A549 (cell line): ENCODE measurements around the gene CEL. TPM values are rescaled to one million over a fixed set of nuclear protein-coding genes. Genes with fewer than 3 reads are reported as not detected.

Source experiments
- ATAC-seq, 2 experiments: fragments of 200-7000 bp in 1 of 2; fragments of >200 bp in 1 of 2; cut with Nextera tagmentation in 1 of 2; cut with Tn5 transposase in 1 of 2; 3 replicates each; pipeline versions ENCODE4 v1.8.0 to v1.9.1; 2018 to 2020; ENCODE audit warnings: mild to moderate bottlenecking in 1 of 2, moderate library complexity in 1 of 2
- CTCF ChIA-PET: fragments of 300-600 bp; sonication (Branson Sonifier 250); formaldehyde crosslinking; extraction: SDS; loops from one replicate; lab custom pipeline; 2021; ENCODE audit warnings: antibody characterized with exemption, inconsistent platforms; lab: Yijun Ruan, JAX
- POLR2A ChIA-PET: fragments of 350-600 bp; formaldehyde crosslinking; extraction: SDS; loops from one replicate; lab custom pipeline; 2021; ENCODE audit warnings: antibody characterized with exemption, inconsistent platforms; lab: Yijun Ruan, JAX
- DNase-seq, 2 experiments: peaks; one replicate each; pipeline versions ENCODE4 v3.0.0 to v3.0.0-alpha.2; 2011 to 2016; ENCODE audit warnings: low read depth in 1 of 2, low spot score in 1 of 2
- FAIRE-seq: peaks from 2 replicates; lab custom pipeline; 2011; peaks lifted over from hg19 to GRCh38; lab: Jason Lieb, UNC
- H3K27ac ChIP-seq, 2 experiments: fragments of >200 bp; sonication (Bioruptor Twin); formaldehyde crosslinking; 3 replicates each; pipeline ENCODE4 v1.5.1; 2016 to 2017
- H3K4me1 ChIP-seq: fragments of >200 bp; sonication (Bioruptor Twin); formaldehyde crosslinking; 3 replicates; pipeline ENCODE4 v1.6.1; 2016
- H3K4me2 ChIP-seq: fragments of >200 bp; sonication (Bioruptor Twin); formaldehyde crosslinking; 3 replicates; pipeline ENCODE4 v1.6.1; 2016
- H3K4me3 ChIP-seq: fragments of >200 bp; sonication (Bioruptor Twin); formaldehyde crosslinking; 3 replicates; pipeline ENCODE4 v1.5.1; 2016
- H3K9me3 ChIP-seq: fragments of >200 bp; sonication (Bioruptor Twin); formaldehyde crosslinking; 3 replicates; pipeline ENCODE4 v1.6.1; 2016
- CEBPB ChIP-seq, 2 experiments: fragments of >200 bp in 1 of 2; sonication (Bioruptor Twin) in 1 of 2; formaldehyde crosslinking in 1 of 2; IDR thresholded peaks; 2 replicates each; pipeline ENCODE4 v1.6.1; 2012 to 2016
- CHD2 ChIP-seq: fragments of 150-350 bp; IDR thresholded peaks from 2 replicates; pipeline ENCODE4 v1.6.1; 2014; ENCODE audit warnings: low read length; ENCODE audit not compliant: partially characterized antibody
- HDAC2 ChIP-seq: fragments of 200-600 bp; sonication (generic); IDR thresholded peaks from 2 replicates; pipeline ENCODE4 v1.6.1; 2016
- HEYL ChIP-seq: fragments of 250-450 bp; sonication (Bioruptor Pico); IDR thresholded peaks from 2 replicates; pipeline ENCODE4 v1.8.0; 2021; ENCODE audit warnings: mild to moderate bottlenecking, moderate library complexity
- HOXB13 ChIP-seq: fragments of 250-450 bp; sonication (Bioruptor Pico); IDR thresholded peaks from 2 replicates; pipeline ENCODE4 v1.5.0; 2020; ENCODE audit warnings: low read depth, mild to moderate bottlenecking, moderate library complexity
- KDM1A ChIP-seq: fragments of 200-600 bp; sonication (generic); IDR thresholded peaks from 2 replicates; pipeline ENCODE4 v1.6.1; 2016; ENCODE audit warnings: low read depth, mild to moderate bottlenecking
- MAZ ChIP-seq: fragments of 150-350 bp; IDR thresholded peaks from 2 replicates; pipeline ENCODE4 v1.6.1; 2014; ENCODE audit warnings: antibody characterized with exemption, low read depth, low read length, borderline replicate concordance
- NFE2L2 ChIP-seq: fragments of 150-350 bp; conservative IDR thresholded peaks from 2 replicates; pipeline ENCODE4 v1.6.1; 2014; ENCODE audit warnings: low read length
- NPAS2 ChIP-seq: fragments of 250-450 bp; sonication (Bioruptor Pico); IDR thresholded peaks from 2 replicates; pipeline ENCODE4 v1.8.0; 2022; ENCODE audit warnings: mild to moderate bottlenecking, moderate library complexity, borderline replicate concordance
- NR3C1 ChIP-seq: fragments of >200 bp; sonication (Bioruptor Twin); formaldehyde crosslinking; IDR thresholded peaks from 3 replicates; pipeline ENCODE4 v1.6.1; 2017
- PHF8 ChIP-seq: fragments of 200-600 bp; sonication (generic); IDR thresholded peaks from 2 replicates; pipeline ENCODE4 v1.6.1; 2016; ENCODE audit warnings: low read depth, mild to moderate bottlenecking, antibody characterized with exemption, moderate library complexity, borderline replicate concordance
- RAD21 ChIP-seq, 2 experiments: fragments of >200 bp in 1 of 2; sonication (Bioruptor Twin) in 1 of 2; formaldehyde crosslinking in 1 of 2; IDR thresholded peaks in 1 of 2; conservative IDR thresholded peaks in 1 of 2; 2 replicates in 1 of 2; 3 replicates in 1 of 2; pipeline ENCODE4 v1.6.1; 2012 to 2018; ENCODE audit warnings: inconsistent platforms in 1 of 2
- RARB ChIP-seq: fragments of 250-450 bp; sonication (Bioruptor Pico); IDR thresholded peaks from 2 replicates; pipeline ENCODE4 v1.8.0; 2021; ENCODE audit warnings: mild to moderate bottlenecking, moderate library complexity
- SMC3 ChIP-seq: fragments of >200 bp; sonication (Bioruptor Twin); formaldehyde crosslinking; IDR thresholded peaks from 3 replicates; pipeline ENCODE4 v1.6.1; 2018; ENCODE audit warnings: inconsistent platforms
- SREBF2 ChIP-seq: fragments of 450-650 bp; IDR thresholded peaks from 2 replicates; pipeline ENCODE4 v1.6.1; 2014; ENCODE audit warnings: mild to moderate bottlenecking, moderate library complexity
- TFCP2L1 ChIP-seq: fragments of 250-450 bp; sonication (Bioruptor Pico); IDR thresholded peaks from 2 replicates; pipeline ENCODE4 v1.5.0; 2021; ENCODE audit warnings: mild to moderate bottlenecking
- ZC3H11A ChIP-seq: fragments of 450-650 bp; IDR thresholded peaks from 2 replicates; pipeline ENCODE4 v1.6.1; 2014; ENCODE audit warnings: antibody characterized with exemption, mild to moderate bottlenecking
- WGBS: methylation state at CpG from one replicate; pipeline ENCODE4 v1.1.6; 2017; ENCODE audit errors: missing lambda C conversion rate; 5-methylcytosine and 5-hydroxymethylcytosine counted together
- polyA plus RNA-seq, 4 experiments: library from polyadenylated mRNA; depleted of rRNA in 3 of 4; stranded (reverse); fragments of >200 nt; fragmentation: RNase III in 1 of 4; extraction: RNeasy Plus Mini Kit Qiagen cat#74134 plus additional on column Dnase treatment in 1 of 4; gene quantifications; 2 replicates in 3 of 4; 3 replicates in 1 of 4; pipeline ENCODE4 v1.2.3, GENCODE V29; 2011 to 2017
- TF ChIP-seq, protein P1 (sequence below): fragments of 250-450 bp; sonication (Bioruptor Pico); IDR thresholded peaks from 2 replicates; pipeline ENCODE4 v1.5.0; 2021; ENCODE audit warnings: mild to moderate bottlenecking, moderate library complexity, borderline replicate concordance
- TF ChIP-seq, protein P2 (sequence below): fragments of 450-650 bp; IDR thresholded peaks from 2 replicates; pipeline ENCODE4 v1.6.1; 2014; ENCODE audit warnings: antibody characterized with exemption
- TF ChIP-seq, protein P3 (sequence below): IDR thresholded peaks from 2 replicates; pipeline ENCODE4 v1.6.1; 2012; ENCODE audit warnings: low read depth, borderline replicate concordance
- TF ChIP-seq, protein P4 (sequence below): fragments of >200 bp; sonication (Bioruptor Twin); formaldehyde crosslinking; IDR thresholded peaks from 2 replicates; pipeline ENCODE4 v1.6.1; 2016

CEL gene
- polyA plus RNA-seq, 2 of the 4 experiments (the other 2 are of a cell fraction): 0.23 to 0.68 TPM

DNA sequence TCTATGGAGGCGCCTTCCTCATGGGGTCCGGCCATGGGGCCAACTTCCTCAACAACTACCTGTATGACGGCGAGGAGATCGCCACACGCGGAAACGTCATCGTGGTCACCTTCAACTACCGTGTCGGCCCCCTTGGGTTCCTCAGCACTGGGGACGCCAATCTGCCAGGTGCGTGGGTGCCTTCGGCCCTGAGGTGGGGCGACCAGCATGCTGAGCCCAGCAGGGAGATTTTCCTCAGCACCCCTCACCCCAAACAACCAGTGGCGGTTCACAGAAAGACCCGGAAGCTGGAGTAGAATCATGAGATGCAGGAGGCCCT is 3.2 kb downstream of the CEL start:
- FAIRE-seq (no peak), DNase-seq (no peak), ATAC-seq (no peak)
- CTCF ChIA-PET: interaction anchor here (0.9 to 3.3 kb wide), 3 partner anchors 8 to 82 kb away, joined by 3 to 9 read pairs (median 3); no protein-coding TSS in a partner anchor
- Histone ChIP-seq H3K4me3 (no peak overlapping the region), H3K4me1 (0 out of 3 replicates have a peak, but pooled peaks cover 3% of the 10 kb centered on the region), H3K9me3 (no peaks in the 10 kb centered on the region), H3K27ac (no peak overlapping the region), H3K4me2 (no peak overlapping the region)
- WGBS: 98% methylated on average over 12 of the region's 17 CpGs
- POLR2A ChIA-PET: no interaction called here
- TF ChIP-seq PHF8 (no peak), NPAS2 (CRISPR knock-in tag) (no peak), RAD21 (conservative IDR thresholded peaks at IDR 0.05 in 1 of 2, IDR thresholded peaks at IDR 0.05 in 1 of 2) (no peak), KDM1A (no peak), HDAC2 (no peak), SMC3 (no peak), RARB (CRISPR knock-in tag) (no peak)
- TF ChIP-seq, protein P1, sequence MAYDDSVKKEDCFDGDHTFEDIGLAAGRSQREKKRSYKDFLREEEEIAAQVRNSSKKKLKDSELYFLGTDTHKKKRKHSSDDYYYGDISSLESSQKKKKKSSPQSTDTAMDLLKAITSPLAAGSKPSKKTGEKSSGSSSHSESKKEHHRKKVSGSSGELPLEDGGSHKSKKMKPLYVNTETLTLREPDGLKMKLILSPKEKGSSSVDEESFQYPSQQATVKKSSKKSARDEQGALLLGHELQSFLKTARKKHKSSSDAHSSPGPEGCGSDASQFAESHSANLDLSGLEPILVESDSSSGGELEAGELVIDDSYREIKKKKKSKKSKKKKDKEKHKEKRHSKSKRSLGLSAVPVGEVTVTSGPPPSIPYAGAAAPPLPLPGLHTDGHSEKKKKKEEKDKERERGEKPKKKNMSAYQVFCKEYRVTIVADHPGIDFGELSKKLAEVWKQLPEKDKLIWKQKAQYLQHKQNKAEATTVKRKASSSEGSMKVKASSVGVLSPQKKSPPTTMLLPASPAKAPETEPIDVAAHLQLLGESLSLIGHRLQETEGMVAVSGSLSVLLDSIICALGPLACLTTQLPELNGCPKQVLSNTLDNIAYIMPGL (CRISPR knock-in tag): no peak
- TF ChIP-seq, protein P2, sequence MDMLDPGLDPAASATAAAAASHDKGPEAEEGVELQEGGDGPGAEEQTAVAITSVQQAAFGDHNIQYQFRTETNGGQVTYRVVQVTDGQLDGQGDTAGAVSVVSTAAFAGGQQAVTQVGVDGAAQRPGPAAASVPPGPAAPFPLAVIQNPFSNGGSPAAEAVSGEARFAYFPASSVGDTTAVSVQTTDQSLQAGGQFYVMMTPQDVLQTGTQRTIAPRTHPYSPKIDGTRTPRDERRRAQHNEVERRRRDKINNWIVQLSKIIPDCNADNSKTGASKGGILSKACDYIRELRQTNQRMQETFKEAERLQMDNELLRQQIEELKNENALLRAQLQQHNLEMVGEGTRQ: no peak

DNA sequence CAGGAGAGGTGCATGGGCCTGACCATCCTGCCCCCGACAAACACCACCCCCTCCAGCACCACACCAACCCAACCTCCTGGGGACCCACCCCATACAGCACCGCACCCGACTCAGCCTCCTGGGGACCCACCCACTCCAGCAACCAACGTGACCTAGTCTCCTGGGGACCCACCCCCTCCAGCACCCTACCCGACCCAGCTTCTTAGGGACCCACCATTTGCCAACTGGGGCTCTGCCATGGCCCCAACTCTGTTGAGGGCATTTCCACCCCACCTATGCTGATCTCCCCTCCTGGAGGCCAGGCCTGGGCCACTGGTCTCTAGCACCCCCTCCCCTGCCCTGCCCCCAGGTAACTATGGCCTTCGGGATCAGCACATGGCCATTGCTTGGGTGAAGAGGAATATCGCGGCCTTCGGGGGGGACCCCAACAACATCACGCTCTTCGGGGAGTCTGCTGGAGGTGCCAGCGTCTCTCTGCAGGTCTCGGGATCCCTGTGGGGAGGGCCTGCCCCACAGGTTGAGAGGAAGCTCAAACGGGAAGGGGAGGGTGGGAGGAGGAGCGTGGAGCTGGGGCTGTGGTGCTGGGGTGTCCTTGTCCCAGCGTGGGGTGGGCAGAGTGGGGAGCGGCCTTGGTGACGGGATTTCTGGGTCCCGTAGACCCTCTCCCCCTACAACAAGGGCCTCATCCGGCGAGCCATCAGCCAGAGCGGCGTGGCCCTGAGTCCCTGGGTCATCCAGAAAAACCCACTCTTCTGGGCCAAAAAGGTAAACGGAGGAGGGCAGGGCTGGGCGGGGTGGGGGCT is 4.6 kb downstream of the CEL start:
- Histone ChIP-seq H3K9me3 (no peaks in the 10 kb centered on the region), H3K4me1 (no peaks in the 10 kb centered on the region), H3K4me3 (no peak overlapping the region), H3K4me2 (no peak overlapping the region), H3K27ac (no peak overlapping the region)
- ATAC-seq (no peak), DNase-seq (no peak), FAIRE-seq (no peak)
- no peak for TF ChIP-seq HEYL (CRISPR knock-in tag)
- no peak for TF ChIP-seq TFCP2L1 (CRISPR knock-in tag)
- TF ChIP-seq SMC3: no peak
- TF ChIP-seq MAZ: no peak
- TF ChIP-seq NR3C1: no peak
- TF ChIP-seq SREBF2: no peak
- TF ChIP-seq, protein P3, sequence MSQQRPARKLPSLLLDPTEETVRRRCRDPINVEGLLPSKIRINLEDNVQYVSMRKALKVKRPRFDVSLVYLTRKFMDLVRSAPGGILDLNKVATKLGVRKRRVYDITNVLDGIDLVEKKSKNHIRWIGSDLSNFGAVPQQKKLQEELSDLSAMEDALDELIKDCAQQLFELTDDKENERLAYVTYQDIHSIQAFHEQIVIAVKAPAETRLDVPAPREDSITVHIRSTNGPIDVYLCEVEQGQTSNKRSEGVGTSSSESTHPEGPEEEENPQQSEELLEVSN: no peak
- CTCF ChIA-PET: interaction anchor here (0.7 to 3.3 kb wide), 10 partner anchors 9 to 81 kb away, joined by 3 to 9 read pairs (median 4); no protein-coding TSS in a partner anchor
- POLR2A ChIA-PET: no interaction called here
- WGBS: 92% methylated on average over 24 of the region's 25 CpGs

DNA sequence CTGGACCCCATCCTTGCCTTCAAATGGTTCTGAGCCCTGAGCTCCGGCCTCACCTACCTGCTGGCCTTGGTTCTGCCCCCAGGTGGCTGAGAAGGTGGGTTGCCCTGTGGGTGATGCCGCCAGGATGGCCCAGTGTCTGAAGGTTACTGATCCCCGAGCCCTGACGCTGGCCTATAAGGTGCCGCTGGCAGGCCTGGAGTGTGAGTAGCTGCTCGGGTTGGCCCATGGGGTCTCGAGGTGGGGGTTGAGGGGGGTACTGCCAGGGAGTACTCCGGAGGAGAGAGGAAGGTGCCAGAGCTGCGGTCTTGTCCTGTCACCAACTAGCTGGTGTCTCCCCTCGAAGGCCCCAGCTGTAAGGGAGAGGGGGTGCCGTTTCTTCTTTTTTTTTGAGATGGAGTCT is 5.2 kb downstream of the CEL start:
- CTCF ChIA-PET: interaction anchor here (0.7 to 1.6 kb wide), 11 partner anchors 8 to 80 kb away, joined by 3 to 6 read pairs (median 3); no protein-coding TSS in a partner anchor
- POLR2A ChIA-PET: no interaction called here
- WGBS: 84% methylated on average over 8 of the region's 11 CpGs
- DNase-seq (no peak), FAIRE-seq (no peak), ATAC-seq (no peak)
- Histone ChIP-seq H3K4me3 (no peak overlapping the region), H3K4me2 (no peak overlapping the region), H3K9me3 (no peaks in the 10 kb centered on the region), H3K27ac (no peak overlapping the region), H3K4me1 (no peaks in the 10 kb centered on the region)
- TF ChIP-seq SREBF2 (no peak), MAZ (no peak), ZC3H11A (no peak), CHD2 (no peak), CEBPB (IDR thresholded peaks at IDR 0.05) (no peak), HOXB13 (CRISPR knock-in tag) (no peak), RAD21 (conservative IDR thresholded peaks at IDR 0.05 in 1 of 2, IDR thresholded peaks at IDR 0.05 in 1 of 2) (no peak), NFE2L2 (no peak), SMC3 (no peak)
- TF ChIP-seq, protein P4, sequence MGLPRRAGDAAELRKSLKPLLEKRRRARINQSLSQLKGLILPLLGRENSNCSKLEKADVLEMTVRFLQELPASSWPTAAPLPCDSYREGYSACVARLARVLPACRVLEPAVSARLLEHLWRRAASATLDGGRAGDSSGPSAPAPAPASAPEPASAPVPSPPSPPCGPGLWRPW: no peak
